Medulla oblongata (tissue), 1 donor: ENCODE measurements around the gene ZDHHC15.
A peak's percentile ranks its signal among the peaks of the same experiment; 100 is the strongest.
"Not testable (repeated sequence)": the region's sequence is repeated elsewhere in the genome, so short reads cannot be mapped to it uniquely, and the experiment has no call there.

Source experiments
- DNase-seq: peaks from one replicate; pipeline ENCODE4 v3.0.0-alpha.2; 2015; ENCODE audit errors: extremely low spot score

Gene ZDHHC15, protein sequence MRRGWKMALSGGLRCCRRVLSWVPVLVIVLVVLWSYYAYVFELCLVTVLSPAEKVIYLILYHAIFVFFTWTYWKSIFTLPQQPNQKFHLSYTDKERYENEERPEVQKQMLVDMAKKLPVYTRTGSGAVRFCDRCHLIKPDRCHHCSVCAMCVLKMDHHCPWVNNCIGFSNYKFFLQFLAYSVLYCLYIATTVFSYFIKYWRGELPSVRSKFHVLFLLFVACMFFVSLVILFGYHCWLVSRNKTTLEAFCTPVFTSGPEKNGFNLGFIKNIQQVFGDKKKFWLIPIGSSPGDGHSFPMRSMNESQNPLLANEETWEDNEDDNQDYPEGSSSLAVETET

DNA sequence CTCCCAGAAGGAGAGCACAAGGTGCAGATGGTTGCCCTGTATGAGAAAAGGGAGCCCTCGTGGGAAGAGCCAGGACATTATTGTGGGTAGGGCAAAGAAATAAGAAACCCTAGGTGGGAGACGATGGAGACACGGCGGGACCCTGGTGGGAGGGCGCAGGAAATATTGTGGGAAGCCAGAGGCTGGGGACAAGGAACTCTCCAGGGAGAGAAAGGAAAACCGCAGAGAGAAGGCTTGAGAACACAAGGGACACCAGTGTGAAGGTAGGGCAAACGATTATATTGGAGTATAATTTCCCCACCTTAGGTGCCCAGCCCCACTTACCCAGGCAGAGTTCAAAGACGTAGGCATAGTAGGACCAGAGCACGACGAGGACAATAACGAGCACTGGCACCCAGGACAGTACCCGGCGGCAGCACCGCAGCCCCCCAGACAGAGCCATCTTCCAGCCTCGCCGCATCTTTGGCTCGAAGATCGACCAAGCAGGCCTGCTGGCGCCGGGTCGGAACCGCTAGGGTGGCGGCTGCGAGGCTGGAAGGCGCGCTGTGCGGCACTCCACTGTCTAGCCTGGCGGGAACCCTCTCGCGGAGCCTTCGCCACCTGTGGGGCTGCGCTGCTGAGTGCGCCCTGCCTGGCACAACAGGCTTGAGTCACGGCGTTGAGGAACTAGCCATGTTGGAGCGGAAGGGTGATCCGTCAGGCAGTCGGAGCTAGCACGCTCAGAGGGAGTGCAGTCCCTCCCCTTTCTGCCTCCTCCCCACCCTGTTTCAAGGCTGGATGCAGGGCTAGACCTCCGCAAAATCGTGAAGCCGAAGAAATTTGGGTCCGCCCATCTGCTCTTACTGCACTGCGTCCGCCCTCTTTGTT lies at the start of gene ZDHHC15:
TSS of gene ZDHHC15 (minus strand) at position 473 of the 867 bp plus-strand sequence. CDS start at position 460, 13 bp downstream.
- DNase-seq = peak; percentile 33

DNA sequence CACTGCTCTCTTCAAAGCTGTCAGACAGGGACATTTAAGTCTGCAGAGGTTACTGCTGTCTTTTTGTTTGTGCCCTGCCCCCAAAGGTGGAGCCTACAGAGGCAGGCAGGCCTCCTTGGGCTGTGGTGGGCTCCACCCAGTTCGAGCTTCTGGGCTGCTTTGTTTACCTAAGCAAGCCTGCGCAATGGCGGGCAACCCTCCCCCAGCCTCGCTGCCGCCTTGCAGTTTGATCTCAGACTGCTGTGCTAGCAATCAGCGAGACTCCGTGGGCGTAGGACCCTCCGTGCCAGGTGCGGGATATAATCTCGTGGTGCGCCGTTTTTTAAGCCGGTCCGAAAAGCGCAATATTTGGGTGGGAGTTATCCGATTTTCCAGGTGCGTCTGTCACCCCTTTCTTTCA lies 37.7 kb upstream of the ZDHHC15 start:
- not testable (repeated sequence) for DNase-seq

DNA sequence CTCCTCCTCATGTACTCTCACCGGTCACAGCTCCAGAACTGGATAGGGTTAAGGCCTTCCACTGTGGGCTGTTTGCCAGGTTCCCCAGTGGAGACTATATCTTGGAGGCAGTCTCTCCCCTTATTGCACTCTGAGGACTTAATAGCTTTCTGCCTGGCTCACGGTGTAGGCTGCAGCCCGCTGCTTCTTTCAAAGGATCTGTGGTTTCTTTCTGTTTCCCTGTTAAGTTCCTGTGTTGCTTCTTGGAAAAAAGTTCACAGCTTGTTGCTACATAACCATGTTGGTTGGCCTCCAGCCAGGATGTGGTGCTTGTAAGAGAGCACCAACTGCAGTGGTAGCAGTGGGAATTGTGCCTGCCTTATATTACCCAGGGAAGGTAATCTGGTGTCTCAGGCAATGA lies 24.9 kb upstream of the ZDHHC15 start:
- peak; percentile 12 for DNase-seq

DNA sequence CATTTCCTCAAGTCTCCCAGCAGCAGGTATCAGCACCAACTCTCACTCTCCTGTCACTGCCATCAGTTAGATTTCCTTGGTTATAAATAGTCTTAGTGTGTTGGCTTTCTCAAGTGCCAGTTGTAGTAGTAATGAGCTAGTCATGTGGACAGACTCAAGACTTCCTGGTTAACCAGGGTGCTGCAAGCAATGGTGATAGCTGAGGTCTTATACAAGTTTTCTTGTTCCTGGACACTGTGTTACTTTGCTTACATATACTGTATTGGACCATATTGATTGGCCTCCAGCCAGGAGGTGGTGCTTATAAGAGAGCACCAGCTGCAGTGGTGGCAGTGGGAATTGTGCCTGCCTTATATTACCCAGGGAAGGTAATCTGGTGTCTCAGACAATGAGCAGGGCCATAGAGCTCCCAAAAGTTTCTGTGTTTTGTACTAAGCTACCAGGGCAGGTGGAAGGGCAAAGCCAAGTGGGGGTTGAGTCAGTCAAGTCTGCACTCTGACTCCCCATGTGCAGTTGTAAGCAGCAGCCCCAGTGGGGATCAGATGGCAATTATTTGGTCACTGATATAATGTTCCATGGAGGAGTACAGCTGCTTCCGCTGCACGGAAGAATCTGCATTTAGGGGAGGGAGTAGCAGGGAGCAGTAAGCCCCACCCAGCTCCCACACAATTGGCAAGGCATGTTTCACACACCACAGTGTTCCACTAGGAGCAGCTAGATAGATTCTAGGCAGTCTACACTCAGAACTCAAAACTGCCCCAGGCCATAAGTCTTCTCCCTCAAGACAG lies 24.1 kb upstream of the ZDHHC15 start:
- DNase-seq = no peak

DNA sequence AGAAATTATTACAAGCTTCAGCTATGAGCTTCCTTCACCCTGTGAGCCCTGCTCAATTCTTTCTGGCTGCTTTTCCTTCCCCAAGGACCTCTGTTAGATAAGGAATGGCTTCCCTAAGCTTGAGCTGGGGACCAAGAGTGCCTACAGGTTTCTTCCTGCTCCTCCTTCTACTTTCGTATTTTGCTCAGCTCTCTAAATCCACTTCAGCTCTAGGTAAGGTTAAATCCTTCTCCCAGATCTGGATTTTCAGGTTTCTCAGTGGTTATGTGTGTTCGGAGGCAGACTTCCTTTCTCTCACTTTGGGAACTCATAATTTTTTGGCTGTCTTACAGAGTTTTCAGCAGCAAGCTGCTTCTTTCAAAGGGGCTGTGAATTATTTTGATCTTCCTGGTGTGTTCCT lies 21.9 kb upstream of the ZDHHC15 start:
- DNase-seq = no peak

DNA sequence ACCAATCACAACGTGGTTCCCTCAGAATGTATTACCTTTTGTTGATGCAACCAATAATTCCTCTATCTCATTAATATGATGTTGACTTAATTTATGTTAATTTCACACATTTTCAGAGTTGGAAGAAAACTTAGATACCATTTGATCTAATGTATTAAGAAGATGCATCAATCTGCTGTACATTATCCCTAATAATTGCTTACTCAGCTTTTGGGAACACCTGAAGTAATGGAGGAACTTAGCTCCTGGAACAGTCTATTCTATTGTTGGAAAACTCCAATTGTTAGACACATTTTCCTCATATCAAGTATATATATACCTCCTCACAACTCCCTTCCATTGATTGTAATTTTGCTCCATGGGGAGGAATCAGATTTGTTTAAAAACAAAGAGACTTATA lies 38.9 kb downstream of the ZDHHC15 start:
- no peak for DNase-seq

DNA sequence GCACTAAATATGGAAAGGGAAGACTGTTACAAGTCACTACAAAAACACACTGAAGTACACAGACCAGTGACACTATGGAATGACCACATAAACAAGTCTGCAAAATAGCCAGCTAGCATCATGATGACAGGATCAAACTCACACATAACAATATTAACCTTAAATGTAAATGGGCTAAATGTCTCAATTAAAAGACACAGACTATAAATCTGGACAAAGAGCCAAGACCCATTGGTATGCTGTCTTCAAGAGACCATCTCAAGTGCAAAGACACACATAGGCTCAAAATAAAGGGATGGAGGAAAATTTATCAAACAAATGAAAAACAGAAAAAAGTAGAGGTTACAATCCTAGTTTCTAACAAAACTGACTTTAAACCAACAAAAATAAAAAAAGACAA lies 61.1 kb downstream of the ZDHHC15 start:
- not testable (repeated sequence) for DNase-seq

DNA sequence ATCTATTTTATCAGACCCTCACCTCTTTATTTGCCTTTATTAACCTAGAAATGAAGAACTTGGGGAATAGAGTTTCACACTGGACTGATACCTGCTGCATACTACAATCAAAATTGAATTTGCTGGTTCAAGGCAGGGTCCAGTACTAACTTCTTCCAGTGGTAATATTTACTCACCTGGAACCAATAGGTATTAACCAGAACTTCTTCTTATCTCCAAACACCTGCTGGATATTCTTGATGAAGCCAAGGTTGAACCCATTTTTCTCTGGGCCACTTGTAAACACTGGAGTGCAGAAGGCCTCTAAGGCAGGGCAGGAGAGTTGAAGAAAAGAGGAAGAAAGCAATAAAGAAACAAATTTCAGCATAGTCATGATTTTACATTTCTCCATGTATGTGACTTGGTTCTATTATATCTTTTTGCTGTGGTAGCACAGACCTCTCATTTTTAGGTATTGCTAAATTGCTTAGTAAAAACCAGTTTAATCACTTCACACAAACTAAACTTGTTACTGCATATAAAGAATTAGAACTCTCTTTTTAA lies 101.1 kb downstream of the ZDHHC15 start:
- no peak for DNase-seq

DNA sequence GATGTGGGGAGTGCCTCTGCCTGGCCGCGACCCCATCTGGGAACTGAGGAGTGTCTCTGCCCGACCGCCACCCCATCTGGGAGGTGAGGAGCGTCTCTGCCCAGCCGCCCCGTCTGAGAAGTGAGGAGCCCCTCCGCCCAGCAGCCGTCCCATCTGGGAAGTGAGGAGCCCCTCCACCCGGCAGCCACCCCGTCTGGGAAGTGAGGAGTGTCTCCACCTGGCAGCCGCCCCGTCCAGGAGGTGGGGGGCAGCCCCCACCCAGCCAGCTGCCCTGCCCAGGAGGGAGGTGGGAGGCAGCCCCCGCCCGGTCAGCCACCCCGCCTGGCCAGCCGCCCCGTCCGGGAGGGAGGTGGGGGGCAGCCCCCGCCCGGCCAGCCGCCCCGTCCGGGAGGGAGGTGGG lies 115.7 kb downstream of the ZDHHC15 start:
- not testable (repeated sequence) for DNase-seq

DNA sequence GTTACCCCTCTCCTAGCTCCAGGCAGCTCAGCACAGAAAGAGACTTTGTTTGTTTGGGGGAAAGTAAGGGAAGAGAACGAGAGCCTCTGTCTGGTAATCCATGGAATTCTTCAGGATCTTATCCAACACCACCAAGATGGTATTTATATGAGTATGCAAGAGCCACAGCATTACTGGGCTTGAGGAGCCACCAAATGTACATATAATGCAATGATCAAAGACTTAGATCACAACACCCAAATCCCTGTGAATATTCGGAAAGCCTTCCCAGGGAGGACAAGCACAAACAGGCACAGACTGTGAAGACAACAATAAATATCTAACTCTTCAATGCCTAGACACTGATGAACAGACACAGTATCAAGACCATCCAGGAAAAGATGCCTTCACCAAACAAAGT lies 132.4 kb downstream of the ZDHHC15 start:
- no peak for DNase-seq

DNA sequence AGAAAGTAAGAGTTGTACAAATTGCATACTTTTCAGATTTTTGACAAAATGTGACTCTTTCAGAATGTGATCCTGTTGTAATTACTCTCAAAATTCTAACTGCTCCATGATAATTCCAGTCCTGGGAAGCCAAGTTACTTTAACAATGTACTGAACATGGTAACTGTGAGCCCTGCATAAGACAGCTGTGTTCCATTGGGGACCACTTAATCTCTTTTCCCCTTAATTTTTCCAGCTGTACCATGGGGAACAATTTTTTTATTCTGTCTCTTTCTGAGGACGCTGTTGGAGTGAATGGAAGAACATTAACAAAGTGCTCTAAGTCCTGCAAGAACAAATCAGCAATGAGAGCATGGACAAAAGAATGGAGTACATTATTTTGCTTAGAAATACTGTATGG lies 153.1 kb downstream of the ZDHHC15 start:
- no peak for DNase-seq

DNA sequence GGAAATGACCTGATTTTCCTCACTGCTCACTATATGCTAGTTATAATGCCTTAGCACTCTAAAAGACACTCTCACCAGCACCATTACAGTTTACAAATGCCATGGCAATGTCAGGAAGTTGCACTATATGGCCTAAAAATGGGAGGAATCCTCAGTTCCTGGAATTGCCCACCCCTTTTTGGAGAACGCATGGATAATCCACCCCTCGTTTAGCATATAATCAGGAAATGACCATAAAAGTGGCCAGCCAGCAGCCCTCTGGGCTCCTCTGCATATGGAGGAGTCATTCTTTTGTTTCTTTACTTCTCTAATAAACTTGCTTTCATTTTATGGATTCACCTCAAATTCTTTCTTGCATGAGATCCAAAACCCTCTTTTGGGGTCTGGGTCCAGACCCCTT lies 156.0 kb downstream of the ZDHHC15 start:
- no peak for DNase-seq

DNA sequence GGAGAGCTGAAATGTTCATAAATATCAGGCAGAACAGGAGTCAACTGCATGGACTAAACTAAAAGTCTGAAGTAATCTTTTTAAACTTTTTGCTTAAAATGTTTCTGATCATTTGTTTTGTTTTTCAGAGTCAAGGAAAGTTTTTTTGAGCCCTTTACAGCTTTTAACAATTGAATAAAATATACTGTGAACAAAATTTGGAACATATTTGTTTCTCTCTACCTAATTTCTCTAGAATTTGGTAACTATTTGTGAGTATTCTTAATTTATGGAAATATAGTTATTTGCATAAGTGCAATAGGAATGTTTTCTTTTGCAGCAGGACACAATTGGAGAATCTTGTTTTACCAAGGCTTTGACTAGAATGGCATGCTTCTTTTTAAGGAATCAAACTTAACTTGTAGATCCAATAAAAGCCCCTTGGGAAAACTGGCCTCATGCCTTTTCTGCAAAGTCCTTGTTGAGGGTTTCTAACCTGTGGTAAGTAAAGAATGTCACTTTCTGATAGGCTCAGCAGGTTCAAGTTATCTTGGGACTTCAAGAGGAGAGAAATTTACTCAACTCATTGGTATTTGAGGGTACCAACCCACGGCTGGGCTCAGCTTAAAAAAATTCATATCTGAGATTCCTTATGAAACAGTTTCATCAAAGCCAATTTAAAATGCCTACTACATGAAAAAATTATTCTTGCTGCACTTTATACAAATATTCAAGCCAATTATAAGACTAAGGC lies 157.4 kb downstream of the ZDHHC15 start:
- no peak for DNase-seq

DNA sequence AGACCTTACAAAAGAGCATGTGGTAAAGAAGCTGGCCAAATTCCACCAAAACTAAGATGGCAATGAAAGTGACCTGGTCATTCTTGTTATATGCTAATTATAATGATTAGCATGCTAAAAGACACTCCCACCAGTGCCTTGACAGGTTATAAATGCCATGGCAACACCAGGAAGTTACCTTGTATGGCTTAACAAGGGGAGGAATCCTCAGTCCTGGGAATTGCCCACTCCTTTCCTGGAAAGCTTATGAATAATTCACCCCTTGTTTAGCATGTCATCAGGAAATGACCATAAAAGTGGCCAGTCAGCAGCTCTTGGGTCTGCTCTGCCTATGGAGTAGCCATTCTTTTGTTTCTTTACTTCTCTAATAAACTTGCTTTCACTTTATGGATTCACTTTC lies 161.0 kb downstream of the ZDHHC15 start:
- no peak for DNase-seq

DNA sequence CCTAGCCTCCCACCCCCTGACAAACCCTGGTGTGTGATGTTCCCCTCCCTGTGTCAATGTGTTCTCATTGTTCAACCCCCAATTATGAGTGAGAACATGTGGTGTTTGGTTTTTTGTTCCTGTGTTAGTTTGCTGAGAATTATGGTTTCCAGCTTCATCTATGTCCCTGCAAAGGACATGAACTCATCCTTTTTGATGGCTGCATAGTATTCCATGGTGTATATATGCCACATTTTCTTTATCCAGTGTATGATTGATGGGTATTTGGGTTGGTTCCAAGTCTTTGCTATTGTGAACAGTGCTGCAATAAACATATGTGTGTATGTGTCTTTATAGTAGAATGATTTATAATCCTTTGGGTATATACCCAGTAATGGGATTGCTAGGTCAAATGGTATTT lies 174.2 kb downstream of the ZDHHC15 start:
- not testable (repeated sequence) for DNase-seq

DNA sequence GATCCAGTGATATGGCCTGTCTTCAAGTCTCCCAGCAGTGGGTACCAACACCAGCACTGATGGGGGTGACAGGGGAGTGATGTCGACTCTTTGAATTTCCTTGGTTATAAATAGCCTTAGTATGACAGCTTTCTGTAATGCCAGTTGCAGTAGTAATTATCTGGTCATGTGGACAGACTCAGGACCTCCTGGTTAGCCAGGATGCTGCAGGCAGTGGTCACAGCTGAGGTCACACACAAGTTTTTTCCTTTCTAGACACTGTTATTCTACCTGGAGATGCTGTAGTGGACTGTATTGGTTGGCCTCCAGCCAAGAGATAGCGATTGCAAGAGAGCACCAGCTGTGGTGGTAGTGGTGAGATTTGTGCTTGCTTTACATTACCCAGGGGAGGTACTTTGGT lies 185.3 kb downstream of the ZDHHC15 start:
- DNase-seq = no peak

DNA sequence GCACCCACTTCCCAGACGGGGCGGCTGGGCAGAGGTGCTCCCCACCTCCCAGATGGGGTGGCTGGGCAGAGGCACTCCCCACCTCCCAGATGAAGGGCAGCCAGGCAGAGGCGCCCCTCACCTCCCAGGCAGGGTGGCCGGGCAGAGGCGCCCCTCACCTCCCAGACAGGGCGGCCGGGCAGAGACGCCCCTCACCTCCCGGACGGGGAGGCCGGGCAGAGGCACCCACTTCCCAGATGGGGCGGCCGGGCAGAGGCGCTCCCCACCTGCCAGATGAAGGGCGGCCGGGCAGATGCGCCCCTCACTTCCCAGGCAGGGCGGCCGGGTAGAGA lies 187.7 kb downstream of the ZDHHC15 start:
- no peak for DNase-seq

DNA sequence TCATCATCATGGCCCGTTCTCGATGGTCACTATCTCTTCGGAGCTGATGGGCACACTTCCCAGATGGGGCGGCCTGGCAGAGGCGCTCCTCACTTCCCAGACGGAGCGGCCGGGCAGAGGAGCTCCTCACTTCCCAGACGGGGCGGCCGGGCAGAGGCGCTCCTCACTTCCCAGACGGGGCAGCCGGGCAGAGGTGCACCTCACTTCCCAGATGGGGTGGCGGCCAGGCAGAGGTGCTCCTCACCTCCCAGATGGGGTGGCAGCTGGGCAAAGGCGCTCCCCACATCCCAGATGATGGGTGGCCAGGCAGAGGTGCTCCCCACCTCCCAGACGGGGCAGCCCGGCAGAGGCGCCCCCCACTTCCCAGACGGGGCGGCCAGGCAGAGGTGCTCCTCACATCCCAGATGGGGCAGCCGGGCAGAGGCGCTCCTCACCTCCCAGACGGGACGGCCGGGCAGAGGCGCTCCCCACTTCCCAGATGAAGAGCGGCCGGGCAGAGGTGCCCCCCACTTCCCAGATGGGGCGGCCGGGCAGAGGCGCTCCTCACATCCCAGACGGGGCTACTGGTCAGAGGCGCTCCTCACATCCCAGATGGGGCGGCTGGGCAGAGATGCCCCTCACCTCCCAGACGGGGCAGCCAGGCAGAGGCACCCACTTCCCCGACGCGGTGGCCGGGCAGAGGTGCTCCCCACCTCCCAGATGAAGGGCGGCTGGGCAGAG lies 188.3 kb downstream of the ZDHHC15 start:
- not testable (repeated sequence) for DNase-seq

DNA sequence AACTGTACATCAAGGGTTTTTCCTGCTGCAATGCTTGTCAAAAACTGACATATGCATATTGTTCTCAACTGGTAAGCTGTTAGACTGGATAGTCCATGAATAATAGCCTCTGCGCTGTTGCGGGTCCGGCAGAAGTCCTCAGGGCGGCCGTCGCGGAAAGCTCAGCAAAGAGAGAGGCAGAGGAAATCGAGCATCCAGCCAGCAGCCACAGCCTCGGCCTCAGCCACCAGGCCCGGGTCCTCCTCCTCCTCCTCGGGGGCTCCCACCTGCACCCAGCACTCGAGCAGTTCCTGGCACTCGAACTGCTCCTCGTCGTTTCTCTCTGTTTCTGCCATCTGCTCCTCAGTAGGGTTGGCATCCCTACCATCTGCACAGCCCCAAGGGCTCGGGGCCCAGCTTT lies 195.2 kb downstream of the ZDHHC15 start:
- DNase-seq = no peak
